GM19035 (cell line): Measurements from ENCODE around the gene EEIG2.
A peak's percentile ranks its signal among the peaks of the same experiment; 100 is the strongest.
"Not testable (repeated sequence)": the region's sequence is repeated elsewhere in the genome, so short reads cannot be mapped to it uniquely, and the experiment has no call there.

Experiments
- ATAC-seq: cut with Tn5 transposase; IDR thresholded peaks from one replicate; pipeline ENCODE4 v1.9.1; 2021; ENCODE audit not compliant: unreplicated experiment

EEIG2 gene

DNA sequence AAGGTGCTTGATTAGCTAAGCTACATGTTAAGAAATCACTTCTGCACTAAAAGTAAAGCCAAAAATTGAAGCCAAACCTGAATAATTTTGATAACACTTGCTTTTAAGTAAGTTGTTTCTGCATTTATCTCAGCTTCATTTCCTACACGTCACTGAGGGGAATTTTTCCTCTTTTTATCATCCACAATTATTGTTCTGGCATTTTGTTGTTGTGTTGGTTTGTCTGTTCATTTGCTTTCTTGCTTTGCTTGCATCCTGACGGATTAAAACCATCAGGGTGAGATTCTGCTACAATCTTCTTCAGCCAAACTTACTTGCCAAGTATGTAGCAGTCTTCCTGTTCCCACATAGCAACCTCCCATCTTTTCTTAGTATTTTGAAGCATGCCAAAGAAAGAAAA, 18.0 kb upstream of the EEIG2 start:
- no peak for ATAC-seq

DNA sequence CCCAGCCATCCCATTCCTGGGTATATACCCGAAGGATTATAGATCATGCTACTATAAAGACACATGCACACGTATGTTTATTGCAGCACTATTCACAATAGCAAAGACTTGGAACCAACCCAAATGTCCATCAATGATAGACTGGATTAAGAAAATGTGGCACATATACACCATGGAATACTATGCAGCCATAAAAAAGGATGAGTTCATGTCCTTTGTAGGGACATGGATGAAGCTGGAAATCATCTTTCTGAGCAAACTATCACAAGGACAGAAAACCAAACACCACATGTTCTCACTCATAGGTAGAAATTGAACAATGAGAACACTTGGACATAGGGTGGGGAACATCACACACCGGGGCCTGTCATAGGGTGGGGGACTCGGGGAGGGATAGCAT, 12.4 kb upstream of the EEIG2 start:
- ATAC-seq, result not testable (repeated sequence)

DNA sequence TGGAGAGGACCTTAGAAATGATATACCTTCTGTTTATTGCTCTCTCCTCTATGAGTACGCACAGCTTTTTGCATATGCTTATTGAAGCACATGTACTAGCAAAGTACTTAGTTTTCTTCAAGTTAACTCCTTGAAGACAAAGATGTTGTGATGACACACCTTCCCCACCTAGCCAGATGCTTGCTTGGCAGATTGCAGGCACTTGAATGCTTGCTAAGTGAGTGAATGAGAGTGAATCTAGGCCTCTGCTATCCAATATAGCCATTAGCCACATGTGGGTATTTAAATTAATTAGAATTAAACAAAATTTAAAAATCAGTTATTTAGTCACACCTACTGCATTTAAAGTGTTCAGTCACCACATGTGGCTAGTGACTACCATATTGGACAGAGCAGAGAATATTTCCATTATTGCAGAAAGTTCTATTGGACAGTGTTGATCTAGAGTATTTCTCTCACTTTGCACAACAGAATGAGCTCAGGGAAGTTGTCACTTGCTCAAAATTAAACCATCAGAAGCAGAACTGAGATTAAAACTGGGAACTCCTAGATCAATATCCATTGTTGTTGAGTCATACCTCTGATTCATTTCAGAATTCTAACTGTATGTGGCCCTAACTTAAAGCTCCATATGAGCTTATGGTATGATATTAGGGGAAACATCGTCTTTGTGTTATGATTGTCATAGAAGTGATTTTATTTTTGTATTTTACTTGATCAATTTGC, 8.6 kb upstream of the EEIG2 start:
- peak; percentile 92 for ATAC-seq

DNA sequence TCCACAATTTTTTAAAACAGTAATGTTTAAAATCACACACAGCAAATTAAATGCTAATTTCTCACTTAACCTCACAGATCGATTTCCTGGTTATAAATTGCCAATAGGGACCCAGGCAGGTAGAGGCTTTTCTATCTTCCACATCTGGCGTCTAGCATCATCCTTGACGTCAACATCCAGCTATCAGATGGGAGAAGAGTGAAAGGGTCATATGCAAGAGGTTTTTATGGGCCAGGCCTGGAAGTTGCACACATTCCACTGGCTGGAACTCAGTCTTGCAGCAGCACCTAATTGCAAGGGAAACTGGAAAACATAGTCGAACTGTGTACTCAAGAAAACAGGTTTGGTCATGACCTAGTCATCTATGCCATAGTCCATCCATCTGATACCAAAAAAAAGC, 6.0 kb upstream of the EEIG2 start:
- no peak for ATAC-seq

DNA sequence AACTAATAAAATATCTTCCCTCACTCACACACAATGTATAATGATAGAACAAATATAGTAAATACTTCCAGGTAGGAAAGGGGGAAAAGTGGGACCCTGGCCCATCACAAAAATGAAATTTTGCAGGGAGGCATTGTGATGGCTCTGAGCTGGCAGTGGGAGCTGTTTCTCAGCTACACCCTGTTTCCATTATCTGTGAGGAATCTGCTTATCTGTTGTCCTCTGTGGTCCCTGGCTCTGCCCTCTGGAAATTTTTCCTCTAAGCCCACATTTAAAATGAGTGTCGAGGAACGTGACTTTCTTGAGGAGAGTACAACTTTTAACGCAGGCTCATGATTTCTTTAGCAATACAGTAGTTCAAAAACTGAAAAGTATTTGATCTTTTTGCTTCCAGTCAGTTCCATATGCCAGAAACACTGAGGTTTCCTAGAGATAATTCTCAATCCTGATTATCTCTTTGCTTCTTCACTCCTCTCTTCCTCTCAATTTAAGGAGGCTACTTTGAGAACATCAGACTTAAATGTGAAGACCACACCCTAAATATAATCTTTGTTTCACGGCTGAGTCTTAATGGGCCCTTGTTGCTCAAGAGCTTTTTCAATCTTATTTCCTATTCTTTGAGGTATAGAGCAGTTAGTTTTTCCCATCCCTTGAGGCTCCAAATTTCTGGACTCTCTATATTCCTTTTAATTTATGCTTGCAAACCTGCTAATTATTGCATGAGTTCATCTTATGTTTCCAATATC, 5.0 kb upstream of the EEIG2 start:
- no peak for ATAC-seq

DNA sequence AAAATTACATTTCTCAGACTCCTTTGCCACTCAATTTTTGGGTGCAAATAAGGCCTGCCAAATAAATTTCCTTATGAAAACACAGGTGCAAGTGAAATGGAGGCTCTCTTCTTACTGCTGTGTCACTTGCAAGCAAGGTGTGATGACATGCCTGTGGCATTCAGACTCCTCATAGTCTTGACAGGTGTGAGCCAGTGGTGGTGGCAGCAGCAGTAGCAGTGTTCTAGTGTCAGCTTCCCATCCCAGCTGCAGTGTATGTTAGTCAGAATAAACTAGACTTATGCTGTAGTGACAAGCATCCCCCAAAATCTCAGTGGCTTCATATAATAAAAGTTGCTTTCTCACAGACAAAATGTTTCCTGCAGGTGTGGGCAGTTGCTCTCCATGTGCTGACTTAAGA, 3.8 kb upstream of the EEIG2 start:
- ATAC-seq, result no peak

DNA sequence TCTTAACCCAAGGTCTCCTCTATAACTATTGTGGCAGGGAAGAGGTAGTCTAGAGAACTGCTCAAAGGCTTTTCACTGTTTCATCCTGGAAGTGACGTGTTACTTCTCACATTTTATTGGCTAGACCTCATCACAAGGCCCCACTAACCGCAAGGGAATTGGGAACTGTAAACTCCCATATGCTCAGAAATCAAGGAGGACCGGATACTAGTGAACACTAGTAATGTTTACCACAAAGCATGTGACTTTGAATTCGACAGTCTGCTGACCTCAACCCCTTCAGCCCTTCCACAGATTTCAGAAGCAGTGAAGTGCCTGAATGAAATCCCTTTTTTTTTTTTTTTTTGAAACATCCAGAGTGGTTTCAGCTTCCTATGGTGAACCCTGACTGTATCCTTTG, 3.4 kb upstream of the EEIG2 start:
- ATAC-seq, result no peak

DNA sequence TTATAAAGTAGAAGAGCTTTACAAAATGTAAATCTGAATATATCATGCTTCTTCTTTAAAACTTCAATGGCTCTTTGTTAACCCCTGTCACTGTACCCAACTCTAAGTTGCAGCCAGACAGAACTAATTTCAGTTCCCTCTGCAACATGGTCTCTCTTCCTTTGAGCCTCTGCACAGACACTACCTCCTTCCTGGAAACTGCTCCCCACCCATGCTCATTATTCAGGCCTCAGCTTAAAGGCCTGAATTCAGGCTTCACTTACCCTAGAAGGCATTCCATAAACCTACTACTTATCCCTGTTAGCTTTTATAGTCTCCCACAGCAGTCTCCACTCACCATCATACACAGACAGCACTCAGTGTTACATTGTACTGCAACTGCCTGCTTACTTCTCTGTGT, 2.6 kb upstream of the EEIG2 start:
- no peak for ATAC-seq

DNA sequence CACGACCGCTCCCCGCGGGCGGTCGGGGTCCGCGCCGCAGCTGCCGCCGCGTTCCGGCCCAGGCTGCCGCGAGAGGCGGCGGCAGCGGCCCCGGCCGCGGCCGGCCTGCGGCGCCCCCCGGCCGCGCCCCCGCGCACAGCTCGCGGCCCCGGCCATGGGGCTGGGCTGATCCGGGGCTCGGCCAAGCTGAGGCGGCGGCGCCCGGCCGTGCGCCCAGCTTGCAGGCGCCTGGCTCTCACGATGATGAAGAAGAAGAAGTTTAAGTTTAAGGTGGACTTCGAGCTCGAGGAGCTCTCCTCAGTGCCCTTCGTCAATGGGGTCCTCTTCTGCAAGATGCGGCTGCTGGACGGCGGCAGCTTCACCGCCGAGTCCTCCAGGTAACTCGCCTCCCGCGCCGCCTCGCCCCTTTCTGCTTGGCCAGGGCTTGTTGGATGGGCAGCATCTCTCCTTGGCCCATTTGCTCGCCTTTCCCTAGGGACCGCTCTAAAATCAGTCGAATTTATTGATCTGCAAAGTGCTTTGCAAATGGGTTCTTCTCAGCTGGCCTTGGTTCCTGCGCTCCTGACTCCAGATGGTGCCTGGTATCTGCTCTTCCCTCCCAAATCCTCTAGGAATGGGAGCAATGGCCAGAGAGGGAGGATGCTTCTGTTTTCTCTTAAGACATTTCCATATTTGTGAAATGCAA, 431 bp downstream of the EEIG2 start:
- ATAC-seq, result peak; percentile 44

DNA sequence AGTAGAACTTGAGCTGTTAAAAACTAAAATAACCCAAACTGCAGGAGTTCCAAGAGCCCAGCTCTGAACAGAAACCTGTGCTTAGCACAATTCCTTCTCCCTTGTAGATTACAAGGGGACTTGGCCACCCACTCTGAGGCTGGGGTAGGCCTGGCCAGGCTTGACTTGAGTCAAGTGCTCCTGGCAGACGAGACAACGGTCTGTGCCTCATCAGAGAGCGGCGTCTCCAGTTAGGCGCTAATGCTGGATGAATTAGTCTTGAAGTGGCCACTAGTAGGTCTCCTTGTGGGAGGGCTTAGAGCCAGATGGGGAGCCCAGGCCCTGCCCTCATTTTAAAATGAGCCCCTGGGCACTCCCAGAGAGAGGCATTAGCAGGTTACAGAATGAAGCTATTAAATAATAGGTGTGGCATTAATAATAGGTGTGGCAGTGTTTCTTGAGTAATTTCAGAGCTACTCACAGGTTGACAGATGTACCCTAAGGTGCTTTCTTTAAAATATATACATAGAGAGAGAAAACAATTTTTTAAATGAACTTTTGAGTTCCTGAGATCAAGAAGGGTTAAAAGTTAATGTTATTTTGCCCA, 1.1 kb downstream of the EEIG2 start:
- ATAC-seq, result no peak

DNA sequence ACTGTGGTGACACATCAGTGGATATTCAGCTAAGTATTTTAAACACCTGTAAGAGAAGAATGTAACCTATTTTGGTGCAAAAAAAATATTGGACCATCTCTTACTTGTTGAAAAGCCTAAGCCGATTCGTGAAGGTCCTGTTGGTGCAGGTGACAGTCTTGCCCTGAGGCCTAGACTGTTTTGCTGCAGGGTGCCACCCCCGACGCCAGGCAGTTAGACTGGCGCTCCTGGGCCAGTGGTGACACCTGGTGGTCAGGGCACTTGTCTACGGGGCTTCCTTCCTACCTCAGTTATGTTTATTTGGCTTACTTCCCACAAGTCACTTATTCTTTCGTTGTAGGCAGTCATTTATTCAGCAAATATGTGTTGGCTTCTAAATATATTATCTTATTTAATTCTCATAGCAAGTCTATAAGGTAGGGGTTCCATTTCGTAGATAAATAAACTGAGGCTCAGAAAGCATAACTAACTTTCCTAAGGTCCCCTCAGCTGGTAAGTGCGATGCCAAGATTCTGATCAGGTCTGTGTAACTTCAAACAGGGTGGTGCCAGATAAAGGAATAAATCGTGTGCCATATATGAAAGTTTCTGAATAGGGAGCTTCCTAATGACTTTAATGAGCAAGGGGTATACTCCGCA, 1.9 kb downstream of the EEIG2 start:
- peak; percentile 39 for ATAC-seq

DNA sequence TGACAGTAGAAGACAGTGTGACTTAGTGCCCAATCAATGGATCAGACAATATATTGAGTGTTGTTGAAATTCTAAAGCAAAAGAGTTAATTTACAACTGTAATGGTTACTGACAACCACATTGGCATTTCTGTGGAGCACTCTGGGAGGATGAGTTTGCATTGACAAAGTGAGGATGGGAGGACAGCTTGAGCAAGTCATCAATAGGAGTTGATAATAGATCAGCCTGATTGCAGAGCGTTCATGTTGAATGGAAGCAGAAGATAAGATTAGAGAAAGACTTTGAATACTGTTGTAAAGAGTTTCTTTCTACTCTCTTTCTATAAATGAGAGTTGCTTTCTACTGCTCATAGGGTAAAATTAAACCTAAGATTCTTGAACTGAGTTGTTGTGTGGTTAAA, 3.9 kb downstream of the EEIG2 start:
- ATAC-seq, result no peak

DNA sequence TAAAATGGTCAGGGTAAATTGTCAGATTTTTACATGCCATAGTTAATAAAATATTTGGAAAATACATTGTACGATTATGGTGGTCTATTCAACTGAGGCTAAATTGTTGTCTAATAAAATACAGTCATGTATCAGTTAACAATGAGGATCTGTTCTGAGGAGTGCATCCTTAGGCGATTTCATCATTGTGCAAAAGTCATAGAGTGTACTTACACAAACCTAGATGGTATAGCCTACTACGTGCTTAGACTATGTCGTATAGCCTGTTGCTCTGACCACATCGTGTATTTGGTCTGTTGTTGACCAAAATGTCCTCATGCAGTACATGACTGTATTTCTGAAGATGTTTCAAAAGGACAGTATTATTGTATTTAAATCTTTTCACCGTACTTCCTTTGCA, 5.2 kb downstream of the EEIG2 start:
- ATAC-seq, result no peak

DNA sequence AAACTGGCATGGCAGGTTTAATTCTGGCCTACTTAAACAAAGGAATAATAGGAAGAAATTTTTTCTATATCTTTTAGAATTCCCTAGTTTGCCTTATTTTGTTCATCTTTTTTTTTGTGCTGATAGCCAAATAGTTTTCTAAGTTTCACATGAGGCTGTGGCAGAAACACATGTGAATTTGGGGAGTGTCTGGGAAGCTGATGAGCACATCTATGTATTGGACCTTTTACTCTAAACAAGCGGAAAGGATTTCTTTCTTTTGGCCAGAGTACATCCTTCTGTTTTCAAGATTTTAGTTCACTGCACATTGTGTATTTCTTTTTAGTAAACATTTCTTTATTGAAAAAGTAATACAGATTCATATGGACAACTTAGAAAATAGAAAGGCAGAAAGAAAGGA, 5.6 kb downstream of the EEIG2 start:
- no peak for ATAC-seq

DNA sequence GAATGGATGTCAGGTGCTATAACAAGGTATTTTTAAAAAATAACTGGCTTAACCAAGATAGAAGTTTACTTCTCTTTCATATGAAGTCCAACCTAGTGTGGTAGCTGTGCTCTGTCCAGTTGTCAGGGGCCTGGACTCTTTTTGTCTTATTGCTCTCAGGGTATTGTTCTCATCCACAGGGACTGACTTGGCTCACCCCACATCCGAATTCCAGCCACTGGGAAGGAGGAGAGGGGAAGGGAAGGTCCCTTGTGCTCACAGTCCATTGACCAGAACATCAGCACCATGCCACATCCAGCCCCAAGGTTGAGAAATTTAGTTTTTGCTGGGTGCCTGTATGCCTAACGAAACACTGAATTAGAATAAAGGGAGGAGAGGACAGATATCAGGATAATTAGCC, 8.7 kb downstream of the EEIG2 start:
- ATAC-seq, result no peak

DNA sequence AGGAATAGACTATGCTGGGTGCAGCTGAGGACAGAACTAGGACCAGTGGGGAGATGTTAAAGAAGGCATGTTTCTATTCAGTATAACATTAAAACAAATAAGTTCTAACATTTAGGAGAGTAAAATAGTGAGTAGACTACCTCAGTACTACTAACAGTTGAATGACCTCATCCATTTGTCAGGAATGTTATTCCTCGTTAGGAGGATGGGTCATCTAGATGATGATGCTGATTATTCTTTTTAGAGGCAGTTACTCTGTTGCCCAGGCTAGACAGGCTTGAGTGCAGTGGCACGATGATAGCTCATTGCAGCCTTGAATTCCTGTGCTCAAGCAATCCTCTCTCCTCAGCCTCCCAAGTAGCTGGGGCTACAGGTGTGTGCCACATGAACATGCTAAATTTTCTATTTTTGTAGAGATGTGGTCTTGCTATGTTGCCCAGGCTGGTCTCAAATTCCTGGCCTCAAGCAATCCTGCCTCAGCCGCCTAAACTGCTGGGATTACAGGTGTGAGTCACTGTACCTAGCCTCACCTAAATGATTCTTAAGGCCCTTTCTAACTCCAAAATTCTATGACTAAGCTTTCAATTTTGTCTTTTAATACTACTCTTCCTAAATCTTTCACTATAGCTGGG, 9.3 kb downstream of the EEIG2 start:
- no peak for ATAC-seq

DNA sequence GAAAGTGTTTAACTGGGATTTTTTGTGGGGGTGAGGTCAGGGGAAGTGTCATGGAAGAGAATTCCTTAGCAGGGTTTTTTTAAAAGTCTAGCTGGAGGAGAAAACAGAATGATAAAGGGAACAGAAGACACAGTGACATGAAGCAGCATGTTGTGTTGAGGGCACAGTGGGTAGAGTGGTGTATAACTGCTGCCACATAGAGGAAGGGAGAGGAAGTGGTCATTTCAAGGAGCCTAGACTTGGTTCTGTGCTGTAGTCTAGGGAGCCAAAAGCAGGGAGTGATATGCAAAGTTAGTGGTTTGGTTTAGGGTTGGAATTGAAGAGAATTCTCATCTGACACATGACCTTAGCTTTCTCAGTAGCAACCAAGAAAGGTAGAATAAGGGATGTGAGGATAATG, 10.2 kb downstream of the EEIG2 start:
- ATAC-seq, result peak; percentile 99

DNA sequence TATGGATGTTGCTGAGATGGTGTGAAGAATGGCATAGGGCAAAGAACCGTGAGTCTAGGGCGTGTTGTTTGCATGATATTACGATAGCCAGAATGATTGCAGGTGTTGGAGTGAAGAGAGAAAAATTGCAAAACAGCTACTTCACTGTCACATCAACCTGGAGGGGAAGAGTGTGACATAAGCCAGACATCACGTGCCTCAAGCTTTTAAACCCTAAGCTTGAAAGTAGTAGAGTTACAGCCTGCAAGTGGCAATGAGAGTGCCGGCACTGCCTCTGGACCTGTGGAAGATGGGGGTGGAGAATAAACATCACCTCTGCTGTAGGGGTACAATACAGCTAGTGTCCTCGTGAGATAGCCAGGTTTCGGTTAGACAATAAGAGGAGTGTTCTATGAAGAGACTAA, 11.1 kb downstream of the EEIG2 start:
- no peak for ATAC-seq

DNA sequence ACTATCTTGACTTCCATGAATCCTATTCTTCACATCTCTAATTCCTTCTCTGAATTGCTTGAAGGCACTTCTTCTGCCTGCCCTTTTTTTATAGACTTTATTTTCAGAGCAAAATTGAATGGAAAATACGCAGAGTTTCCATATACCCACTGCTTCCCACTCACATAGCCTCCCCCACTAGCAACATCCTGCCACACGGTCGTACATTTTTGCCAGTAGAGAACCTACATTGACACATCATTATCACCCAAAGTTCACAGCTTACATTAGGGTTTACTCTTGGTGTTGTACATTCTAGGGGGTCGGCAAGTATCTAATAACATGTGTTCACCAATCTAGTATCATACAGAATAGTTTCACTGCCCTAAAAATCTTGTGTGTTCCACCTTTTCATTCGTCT, 12.3 kb downstream of the EEIG2 start:
- no peak for ATAC-seq

DNA sequence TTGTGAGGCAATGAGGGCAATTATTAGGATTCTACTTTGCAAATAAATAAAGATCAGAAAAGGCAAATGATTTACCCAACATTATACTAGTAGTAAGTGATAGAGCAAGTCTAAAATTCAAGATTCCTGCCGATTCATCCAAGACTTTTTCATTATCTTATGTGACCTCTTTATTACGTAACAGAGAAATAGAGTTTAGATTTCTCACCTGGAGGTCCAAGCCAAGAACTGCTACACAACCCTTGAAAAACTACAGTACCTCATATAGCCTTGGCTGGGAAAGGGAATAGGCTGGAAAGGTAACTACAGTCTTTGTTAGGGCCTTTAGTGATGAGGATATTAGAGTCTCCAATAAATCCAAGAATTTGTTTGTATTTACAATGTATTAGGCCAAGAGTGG, 13.3 kb downstream of the EEIG2 start:
- no peak for ATAC-seq

DNA sequence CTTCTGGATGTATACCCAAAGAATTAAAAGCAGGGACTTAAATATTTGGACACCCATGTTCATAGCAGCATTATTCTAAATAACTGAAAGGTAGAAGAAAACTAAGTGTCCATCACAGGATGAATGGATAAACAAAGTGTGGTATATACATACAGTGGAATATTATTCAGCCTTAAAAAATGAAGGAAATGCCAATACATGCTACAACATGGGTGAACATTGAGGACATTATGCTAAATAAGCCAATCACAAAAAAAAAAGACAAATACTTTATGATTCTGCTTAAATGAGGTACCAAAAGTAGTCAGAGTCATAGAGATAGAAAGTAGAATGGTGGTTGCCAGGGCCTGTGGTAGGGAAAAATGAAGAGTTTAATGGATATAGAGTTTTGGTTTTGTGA, 14.1 kb downstream of the EEIG2 start:
- no peak for ATAC-seq
